Measurements from ENCODE around the gene RAB5A. TPM values are rescaled to one million over a fixed set of nuclear protein-coding genes. Genes with fewer than 3 reads are reported as not detected.

Gene RAB5A
- total RNA-seq, 2 donors from 2014 or later, result 55.4 to 61.5 TPM

DNA sequence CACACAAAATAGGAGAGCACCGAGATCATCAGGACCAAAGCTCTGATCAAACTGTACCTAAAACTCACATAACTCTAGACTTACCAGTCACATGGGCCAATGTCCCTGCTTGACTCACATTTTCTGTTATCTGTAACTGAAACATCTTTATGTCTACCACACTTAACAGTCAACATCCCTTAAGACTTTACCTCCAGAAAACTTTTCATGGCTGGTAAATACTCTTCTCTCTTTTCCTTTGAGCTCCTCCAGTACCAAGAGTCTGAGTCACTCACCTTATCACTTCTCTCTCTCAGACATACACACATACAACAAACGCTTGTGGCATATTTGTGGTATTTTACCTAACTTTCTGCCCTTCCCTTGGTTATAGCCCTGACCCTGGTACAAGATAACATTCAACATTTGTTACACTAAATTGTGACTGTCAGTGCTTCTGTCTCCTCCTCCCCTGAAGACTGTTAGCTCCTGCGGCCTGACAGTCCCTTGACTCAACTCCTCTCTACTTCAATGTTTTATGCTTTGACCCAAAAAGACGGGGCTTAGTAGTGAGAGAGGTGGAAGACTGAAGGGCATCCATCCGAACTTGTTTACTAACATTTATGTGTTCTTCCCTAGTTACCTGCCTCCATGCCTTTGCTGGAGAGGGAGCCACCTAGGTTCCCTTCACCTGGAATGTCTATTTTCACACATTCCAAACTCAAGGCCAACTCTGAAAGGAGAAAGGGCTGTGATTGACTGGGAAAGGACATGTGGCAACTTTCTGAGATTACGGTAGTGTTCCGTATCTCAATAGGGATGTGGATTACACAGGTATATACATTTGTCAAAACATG lies 9.2 kb upstream of the RAB5A start:
- H3K9me3 ChIP-seq, result no peaks in the 10 kb centered on the region
- no peak overlapping the region for H3K4me3 ChIP-seq
- no peak overlapping the region for H3K27ac ChIP-seq
- no peak for DNase-seq (ENCODE audit: low spot score)
- H3K27me3 ChIP-seq (replicated peaks; ENCODE audit: insufficient read depth), result no peaks in the 10 kb centered on the region
- intact Hi-C loops (cut with DNase I), result no loop called here
- TF ChIP-seq POLR2AphosphoS5 (IDR thresholded peaks at IDR 0.05) (no peak), POLR2A (IDR thresholded peaks at IDR 0.05) (no peak)
- TF ChIP-seq, protein P1, sequence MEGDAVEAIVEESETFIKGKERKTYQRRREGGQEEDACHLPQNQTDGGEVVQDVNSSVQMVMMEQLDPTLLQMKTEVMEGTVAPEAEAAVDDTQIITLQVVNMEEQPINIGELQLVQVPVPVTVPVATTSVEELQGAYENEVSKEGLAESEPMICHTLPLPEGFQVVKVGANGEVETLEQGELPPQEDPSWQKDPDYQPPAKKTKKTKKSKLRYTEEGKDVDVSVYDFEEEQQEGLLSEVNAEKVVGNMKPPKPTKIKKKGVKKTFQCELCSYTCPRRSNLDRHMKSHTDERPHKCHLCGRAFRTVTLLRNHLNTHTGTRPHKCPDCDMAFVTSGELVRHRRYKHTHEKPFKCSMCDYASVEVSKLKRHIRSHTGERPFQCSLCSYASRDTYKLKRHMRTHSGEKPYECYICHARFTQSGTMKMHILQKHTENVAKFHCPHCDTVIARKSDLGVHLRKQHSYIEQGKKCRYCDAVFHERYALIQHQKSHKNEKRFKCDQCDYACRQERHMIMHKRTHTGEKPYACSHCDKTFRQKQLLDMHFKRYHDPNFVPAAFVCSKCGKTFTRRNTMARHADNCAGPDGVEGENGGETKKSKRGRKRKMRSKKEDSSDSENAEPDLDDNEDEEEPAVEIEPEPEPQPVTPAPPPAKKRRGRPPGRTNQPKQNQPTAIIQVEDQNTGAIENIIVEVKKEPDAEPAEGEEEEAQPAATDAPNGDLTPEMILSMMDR (IDR thresholded peaks at IDR 0.05), result no peak
- H3K4me1 ChIP-seq (replicated peaks), result no peaks in the 10 kb centered on the region
- 70% methylated on average over 7 of the region's 7 CpGs for WGBS
- no peaks in the 10 kb centered on the region for H3K36me3 ChIP-seq

DNA sequence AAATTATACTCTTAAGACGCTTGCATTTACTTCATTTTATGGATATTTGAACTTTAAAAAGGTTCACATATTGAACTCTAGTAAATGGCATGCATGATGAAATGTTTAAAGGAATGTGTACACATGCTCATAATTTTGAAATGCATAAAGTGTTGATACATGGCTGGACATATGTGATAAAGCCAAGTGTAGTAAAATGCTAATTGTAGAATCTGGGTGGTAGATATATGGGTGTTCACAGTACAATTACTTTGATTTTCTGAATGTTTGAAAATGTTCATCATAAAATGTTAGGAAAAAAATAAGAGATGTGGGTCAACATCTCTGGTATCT lies 8.6 kb upstream of the RAB5A start:
- intact Hi-C loops (cut with DNase I), result no loop called here
- no peak for DNase-seq (ENCODE audit: low spot score)
- Histone ChIP-seq H3K36me3 (no peaks in the 10 kb centered on the region), H3K4me3 (no peak overlapping the region), H3K9me3 (no peaks in the 10 kb centered on the region), H3K27me3 (replicated peaks; ENCODE audit: insufficient read depth) (no peaks in the 10 kb centered on the region), H3K27ac (no peak overlapping the region), H3K4me1 (replicated peaks) (no peaks in the 10 kb centered on the region)
- TF ChIP-seq POLR2A (IDR thresholded peaks at IDR 0.05), result no peak
- WGBS, result 76% methylated on average over 1 of the region's 1 CpG

DNA sequence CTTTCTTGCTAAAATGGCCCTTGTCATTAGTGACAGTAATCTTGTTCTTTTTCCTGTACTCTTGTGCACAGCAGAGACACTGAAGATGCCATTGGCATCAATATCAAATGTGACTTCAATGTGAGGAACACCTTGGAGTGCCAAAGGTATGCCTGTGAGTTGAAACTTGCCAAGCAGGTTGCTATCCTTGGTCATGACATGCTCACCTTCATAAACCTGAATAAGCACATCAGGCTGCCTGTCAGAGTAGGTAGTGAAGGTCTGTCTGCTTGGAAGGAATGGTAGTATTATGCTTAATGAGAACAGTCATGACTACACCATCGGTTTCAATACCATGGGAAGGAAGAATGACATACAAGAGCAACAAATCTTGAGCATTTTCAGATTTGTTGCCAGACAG lies 6.3 kb upstream of the RAB5A start:
- no peaks in the 10 kb centered on the region for H3K4me1 ChIP-seq (replicated peaks)
- no peak overlapping the region for H3K4me3 ChIP-seq
- H3K27ac ChIP-seq, result no peak overlapping the region
- 73% methylated on average over 1 of the region's 1 CpG for WGBS
- H3K9me3 ChIP-seq, result no peaks in the 10 kb centered on the region
- TF ChIP-seq POLR2AphosphoS5 (IDR thresholded peaks at IDR 0.05) (no peak), POLR2A (IDR thresholded peaks at IDR 0.05) (no peak)
- TF ChIP-seq, protein P1 (IDR thresholded peaks at IDR 0.05), result no peak
- intact Hi-C loops (cut with DNase I), result no loop called here
- H3K27me3 ChIP-seq (replicated peaks; ENCODE audit: insufficient read depth), result no peaks in the 10 kb centered on the region
- H3K36me3 ChIP-seq, result no peaks in the 10 kb centered on the region
- no peak for DNase-seq (ENCODE audit: low spot score)

DNA sequence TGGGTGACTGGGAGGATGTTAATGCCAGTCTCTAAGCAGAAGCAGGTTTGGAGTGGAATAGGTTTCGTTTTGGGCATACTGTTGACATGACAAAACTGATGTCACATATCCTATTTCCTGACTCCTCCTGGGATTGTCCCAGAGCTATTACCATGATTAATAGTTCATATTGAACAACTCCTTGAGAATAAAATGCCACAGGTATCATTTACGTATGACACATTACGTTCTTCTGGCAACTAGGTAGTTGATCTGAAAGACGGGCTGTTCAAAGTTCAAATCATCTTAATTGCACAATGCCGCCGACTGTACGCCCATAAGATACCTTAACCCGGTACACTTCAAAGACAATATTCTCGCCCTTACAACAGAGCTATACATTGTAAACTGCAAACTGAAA lies 1.4 kb upstream of the RAB5A start:
- H3K27ac ChIP-seq, result no peak overlapping the region
- H3K4me1 ChIP-seq (replicated peaks), result no peaks in the 10 kb centered on the region
- no peaks in the 10 kb centered on the region for H3K36me3 ChIP-seq
- 98% methylated on average over 9 of the region's 9 CpGs for WGBS
- no peak for DNase-seq (ENCODE audit: low spot score)
- H3K27me3 ChIP-seq (replicated peaks; ENCODE audit: insufficient read depth), result no peaks in the 10 kb centered on the region
- no peak overlapping the region for H3K4me3 ChIP-seq
- no peak for TF ChIP-seq POLR2AphosphoS5 (IDR thresholded peaks at IDR 0.05)
- TF ChIP-seq, protein P1 (IDR thresholded peaks at IDR 0.05), result no peak
- no peak for TF ChIP-seq POLR2A (IDR thresholded peaks at IDR 0.05)
- H3K9me3 ChIP-seq, result no peaks in the 10 kb centered on the region
- intact Hi-C loops (cut with DNase I), result loop anchor here (5.0 kb wide), 2 partner anchors 92 to 197 kb away; no protein-coding TSS in a partner anchor

DNA sequence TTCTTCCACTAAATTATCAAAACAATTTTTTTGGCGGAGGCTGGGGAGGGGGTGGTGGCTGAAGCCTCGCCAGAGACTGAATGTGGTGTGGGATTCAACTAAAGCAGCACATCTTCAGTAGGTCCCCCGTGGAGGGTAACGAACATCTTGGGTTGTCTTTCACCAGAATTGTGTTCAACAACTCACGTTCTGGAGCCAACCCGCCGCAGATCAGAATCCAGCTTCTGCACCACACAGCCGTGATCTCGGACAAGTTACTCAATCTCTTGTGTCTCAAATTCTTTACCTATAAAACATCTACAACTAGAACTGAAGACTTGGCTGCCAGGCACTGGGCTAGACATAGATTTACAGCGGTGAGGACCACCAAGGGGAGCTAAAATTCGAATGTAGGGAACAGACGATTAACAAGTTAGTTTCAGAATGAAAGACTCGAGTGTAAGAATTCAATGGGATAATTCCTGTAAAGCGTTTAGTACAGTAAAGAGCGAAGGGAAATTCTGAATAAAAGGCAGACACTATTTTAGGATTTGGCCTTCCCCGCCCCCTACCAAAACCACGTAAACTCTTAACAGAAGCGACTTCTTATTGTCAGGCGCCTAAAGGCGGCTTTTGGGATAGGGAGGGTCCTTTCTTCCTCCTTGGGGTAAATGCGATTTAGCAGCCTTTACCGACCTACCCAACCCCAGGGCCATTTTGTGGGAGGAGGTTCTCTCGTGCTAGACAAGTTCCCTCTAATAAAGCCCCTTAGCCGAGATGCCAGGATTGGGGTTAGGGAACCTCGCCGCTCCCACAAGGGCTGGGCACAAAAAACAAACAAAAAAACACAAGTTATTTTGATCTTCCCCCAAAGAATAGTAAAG lies 697 bp upstream of the RAB5A start:
- Histone ChIP-seq H3K4me1 (replicated peaks) (no peaks in the 10 kb centered on the region), H3K4me3 (peak overlapping the region; percentile 82 to 93), H3K9me3 (no peaks in the 10 kb centered on the region), H3K36me3 (no peaks in the 10 kb centered on the region), H3K27me3 (replicated peaks; ENCODE audit: insufficient read depth) (no peaks in the 10 kb centered on the region), H3K27ac (peak overlapping the region; percentile 95 to 99)
- no peak for TF ChIP-seq POLR2A (IDR thresholded peaks at IDR 0.05)
- no peak for DNase-seq (ENCODE audit: low spot score)
- 41% methylated on average over 26 of the region's 26 CpGs for WGBS
- intact Hi-C loops (cut with DNase I), result loop anchor here (2.0 to 5.0 kb wide), 3 partner anchors 91 to 241 kb away; partner anchors contain the start of gene SGO1

Data from prostate gland (tissue), 2 donors.